K562 (cell line): ENCODE data around the gene DYNC2H1. TPM values are rescaled to one million over a fixed set of nuclear protein-coding genes. Genes with fewer than 3 reads are reported as not detected.

Source experiments
- ADNP ChIP-seq: fragments of 200-800 bp; sonication (Bioruptor generic); IDR thresholded peaks from 2 replicates; pipeline ENCODE4 v1.6.1; 2016; ENCODE audit warnings: missing genetic modification characterization, missing compliant biosample characterization
- CREB1 ChIP-seq, 2 experiments: sonication (generic) in 1 of 2; formaldehyde crosslinking in 1 of 2; IDR thresholded peaks; 2 replicates each; pipeline versions ENCODE4 v1.6.1 to v1.8.0; 2012 to 2022; ENCODE audit warnings: inconsistent platforms in 1 of 2, mild to moderate bottlenecking in 1 of 2, missing genetic modification reagents in 1 of 2, moderate library complexity in 1 of 2
- GTF2E2 ChIP-seq: fragments of 200-800 bp; sonication (Bioruptor generic); IDR thresholded peaks from 2 replicates; pipeline ENCODE4 v1.6.1; 2016; ENCODE audit warnings: missing genetic modification characterization, missing compliant biosample characterization
- GTF2F1 ChIP-seq: IDR thresholded peaks from 2 replicates; pipeline ENCODE4 v1.6.1; 2011; ENCODE audit warnings: low read depth, low read length, improper control_type of control experiment
- NR2C2 ChIP-seq, 2 experiments: fragments of 200-800 bp in 1 of 2; sonication (Bioruptor generic) in 1 of 2; sonication (generic) in 1 of 2; formaldehyde crosslinking in 1 of 2; IDR thresholded peaks; 2 replicates each; pipeline versions ENCODE4 v1.6.1 to v1.8.0; 2016 to 2022; ENCODE audit warnings: mild to moderate bottlenecking in 1 of 2, missing compliant biosample characterization in 1 of 2, missing genetic modification characterization in 1 of 2, missing genetic modification reagents in 1 of 2
- NR4A1 ChIP-seq, 2 experiments: fragments of 250-450 bp in 1 of 2; fragments of 450-650 bp in 1 of 2; sonication (Bioruptor Pico) in 1 of 2; IDR thresholded peaks; 2 replicates each; pipeline versions ENCODE4 v1.4.0 to v1.6.1; 2016 to 2020; ENCODE audit warnings: mild to moderate bottlenecking in 2 of 2, missing compliant biosample characterization in 1 of 2, missing genetic modification characterization in 1 of 2, moderate library complexity in 1 of 2
- PCBP1 ChIP-seq: fragments of 200-400 bp; formaldehyde crosslinking; IDR thresholded peaks from 2 replicates; pipeline ENCODE4 v1.6.1; 2018; ENCODE audit warnings: mild to moderate bottlenecking, low read depth, low read length; ENCODE audit not compliant: poor library complexity, severe bottlenecking
- RBBP5 ChIP-seq: fragments of 200-600 bp; sonication (generic); IDR thresholded peaks from 2 replicates; pipeline ENCODE4 v1.6.1; 2012; ENCODE audit warnings: borderline replicate concordance, mild to moderate bottlenecking, low read length, control low read depth, inconsistent platforms; ENCODE audit not compliant: insufficient read depth, poor library complexity, severe bottlenecking
- SAP30 ChIP-seq: fragments of 200-600 bp; sonication (generic); IDR thresholded peaks from 2 replicates; pipeline ENCODE4 v1.6.1; 2012; ENCODE audit warnings: borderline replicate concordance, low read depth, mild to moderate bottlenecking, moderate library complexity, low read length, control low read depth, inconsistent platforms; ENCODE audit not compliant: insufficient read depth, poor library complexity, severe bottlenecking
- SOX6 ChIP-seq: fragments of 450-650 bp; IDR thresholded peaks from 2 replicates; pipeline ENCODE4 v1.6.1; 2014; ENCODE audit warnings: mild to moderate bottlenecking
- TRIM24 ChIP-seq, 2 experiments: fragments of 450-650 bp; IDR thresholded peaks; 2 replicates each; pipeline ENCODE4 v1.6.1; 2016
- ZNF507 ChIP-seq: conservative IDR thresholded peaks from 2 replicates; pipeline ENCODE4 v1.6.1; 2017; ENCODE audit warnings: missing genetic modification characterization, missing compliant biosample characterization
- polyA plus RNA-seq, 8 experiments: library from polyadenylated mRNA; depleted of rRNA in 4 of 8; stranded (reverse) in 5 of 8; unstranded in 3 of 8; fragments of >200 nt; fragmentation: Nextera tagmentation in 2 of 8; fragmentation: Illumina TruSeq in 1 of 8; extraction: Ambion mirVana in 2 of 8; extraction: Trizol in 1 of 8; gene quantifications; 2 replicates each; pipeline versions ENCODE4 v1.2.1 to v1.2.3, GENCODE V29; 2011 to 2014; ENCODE audit warnings: inconsistent platforms in 1 of 8, missing spikeins in 1 of 8
- total RNA-seq, 7 experiments: library from RNA; depleted of rRNA in 6 of 7; stranded (reverse); fragments of >200 nt in 6 of 7; fragmentation: Illumina TruSeq in 2 of 7; extraction: Trizol in 2 of 7; gene quantifications; 2 replicates each; pipeline versions ENCODE4 v1.2.1 to v1.2.3, GENCODE V29; 2011 to 2021; ENCODE audit warnings: low replicate concordance in 1 of 7
- TF ChIP-seq, protein P1 (sequence below), 2 experiments: fragments of 150-350 bp in 1 of 2; IDR thresholded peaks; 2 replicates each; pipeline ENCODE4 v1.6.1; 2012 to 2016; ENCODE audit warnings: low read depth in 2 of 2, low read length in 2 of 2, mild to moderate bottlenecking in 1 of 2, moderate library complexity in 1 of 2
- TF ChIP-seq, protein P2 (sequence below), 2 experiments: fragments of 450-650 bp in 1 of 2; IDR thresholded peaks; 2 replicates each; pipeline ENCODE4 v1.6.1; 2011 to 2017; ENCODE audit warnings: low read depth in 2 of 2, antibody characterized with exemption in 1 of 2, borderline replicate concordance in 1 of 2, low read length in 1 of 2, mild to moderate bottlenecking in 1 of 2, mixed read lengths in 1 of 2; ENCODE audit not compliant: control insufficient read depth in 1 of 2
- TF ChIP-seq, protein P3 (sequence below), 2 experiments: IDR thresholded peaks; 2 replicates each; pipeline ENCODE4 v1.6.1; 2012; ENCODE audit warnings: improper control_type of control experiment in 2 of 2, low read depth in 2 of 2, low read length in 2 of 2, borderline replicate concordance in 1 of 2

Gene DYNC2H1
- total and polyA plus RNA-seq, 9 of the 15 experiments (the other 6 are each of a cell fraction or from before 2014, with no cell fraction given), result 0.08 to 0.64 (median 0.20) TPM

DNA sequence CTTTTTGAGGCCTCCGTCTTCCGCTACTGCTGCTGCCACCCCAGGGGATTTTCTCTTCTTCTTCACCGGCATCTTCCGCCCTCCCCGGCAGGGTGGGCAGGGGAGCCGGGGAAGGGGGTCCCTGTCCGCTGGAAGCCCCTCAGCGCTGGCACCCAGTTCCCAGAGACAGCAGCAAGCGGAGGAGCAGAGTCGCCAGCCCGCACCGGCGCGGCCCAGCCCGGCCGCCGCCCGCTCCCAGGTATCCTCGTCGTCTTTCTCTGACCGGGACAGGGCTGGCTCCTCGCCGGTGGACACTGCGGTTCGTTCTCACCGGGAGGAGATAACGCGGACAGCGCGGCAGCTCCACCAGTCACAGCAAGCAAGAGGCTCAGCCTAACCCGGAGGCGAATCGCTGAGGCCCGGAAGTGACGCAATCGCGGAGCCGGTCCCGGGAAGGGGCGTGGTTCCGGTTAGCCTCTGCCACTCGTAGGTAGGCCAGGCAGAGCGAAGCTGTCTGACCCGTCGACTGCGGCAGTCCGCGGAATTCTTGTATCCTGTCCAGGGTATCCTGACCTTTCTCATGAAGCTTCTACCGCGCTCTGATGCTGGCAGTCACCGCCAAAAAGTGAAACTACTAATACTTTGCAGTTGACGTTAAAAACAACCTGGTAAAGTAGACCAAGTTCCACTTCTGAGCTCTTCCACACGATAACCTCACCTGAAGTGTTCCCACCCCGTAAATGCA is 17.3 kb upstream of the DYNC2H1 start, which contains the start of gene DCUN1D5 (continued):
- TF ChIP-seq, protein P1, sequence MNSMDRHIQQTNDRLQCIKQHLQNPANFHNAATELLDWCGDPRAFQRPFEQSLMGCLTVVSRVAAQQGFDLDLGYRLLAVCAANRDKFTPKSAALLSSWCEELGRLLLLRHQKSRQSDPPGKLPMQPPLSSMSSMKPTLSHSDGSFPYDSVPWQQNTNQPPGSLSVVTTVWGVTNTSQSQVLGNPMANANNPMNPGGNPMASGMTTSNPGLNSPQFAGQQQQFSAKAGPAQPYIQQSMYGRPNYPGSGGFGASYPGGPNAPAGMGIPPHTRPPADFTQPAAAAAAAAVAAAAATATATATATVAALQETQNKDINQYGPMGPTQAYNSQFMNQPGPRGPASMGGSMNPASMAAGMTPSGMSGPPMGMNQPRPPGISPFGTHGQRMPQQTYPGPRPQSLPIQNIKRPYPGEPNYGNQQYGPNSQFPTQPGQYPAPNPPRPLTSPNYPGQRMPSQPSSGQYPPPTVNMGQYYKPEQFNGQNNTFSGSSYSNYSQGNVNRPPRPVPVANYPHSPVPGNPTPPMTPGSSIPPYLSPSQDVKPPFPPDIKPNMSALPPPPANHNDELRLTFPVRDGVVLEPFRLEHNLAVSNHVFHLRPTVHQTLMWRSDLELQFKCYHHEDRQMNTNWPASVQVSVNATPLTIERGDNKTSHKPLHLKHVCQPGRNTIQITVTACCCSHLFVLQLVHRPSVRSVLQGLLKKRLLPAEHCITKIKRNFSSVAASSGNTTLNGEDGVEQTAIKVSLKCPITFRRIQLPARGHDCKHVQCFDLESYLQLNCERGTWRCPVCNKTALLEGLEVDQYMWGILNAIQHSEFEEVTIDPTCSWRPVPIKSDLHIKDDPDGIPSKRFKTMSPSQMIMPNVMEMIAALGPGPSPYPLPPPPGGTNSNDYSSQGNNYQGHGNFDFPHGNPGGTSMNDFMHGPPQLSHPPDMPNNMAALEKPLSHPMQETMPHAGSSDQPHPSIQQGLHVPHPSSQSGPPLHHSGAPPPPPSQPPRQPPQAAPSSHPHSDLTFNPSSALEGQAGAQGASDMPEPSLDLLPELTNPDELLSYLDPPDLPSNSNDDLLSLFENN (IDR thresholded peaks at IDR 0.05; ENCODE audit: low read depth in 2 of 2, low read length in 2 of 2), result no peak
- TF ChIP-seq ZNF507 (tag) (no peak), CREB1 (IDR thresholded peaks at IDR 0.05) (peak; percentile 85), CREB1 (CRISPR knock-in tag; IDR thresholded peaks at IDR 0.05) (peak; percentile 93), GTF2F1 (peak; percentile 73; the same call in 1 of the 2 replicates), ADNP (no peak), RBBP5 (peak; percentile 97), TRIM24 (IDR thresholded peaks at IDR 0.05) (peak; percentile 10 to 63; a peak in 2 of 4 replicates), SOX6 (peak; percentile 21; the same call in 1 of the 2 replicates), NR4A1 (CRISPR knock-in tag; IDR thresholded peaks at IDR 0.05) (no peak), NR4A1 (tag; IDR thresholded peaks at IDR 0.05) (no peak), PCBP1 (peak; percentile 35), SAP30 (peak; percentile 32), GTF2E2 (tag) (peak; percentile 53), NR2C2 (CRISPR knock-in tag; IDR thresholded peaks at IDR 0.05) (peak; percentile 96), NR2C2 (tag; IDR thresholded peaks at IDR 0.05) (peak; percentile 99)
- TF ChIP-seq, protein P2, sequence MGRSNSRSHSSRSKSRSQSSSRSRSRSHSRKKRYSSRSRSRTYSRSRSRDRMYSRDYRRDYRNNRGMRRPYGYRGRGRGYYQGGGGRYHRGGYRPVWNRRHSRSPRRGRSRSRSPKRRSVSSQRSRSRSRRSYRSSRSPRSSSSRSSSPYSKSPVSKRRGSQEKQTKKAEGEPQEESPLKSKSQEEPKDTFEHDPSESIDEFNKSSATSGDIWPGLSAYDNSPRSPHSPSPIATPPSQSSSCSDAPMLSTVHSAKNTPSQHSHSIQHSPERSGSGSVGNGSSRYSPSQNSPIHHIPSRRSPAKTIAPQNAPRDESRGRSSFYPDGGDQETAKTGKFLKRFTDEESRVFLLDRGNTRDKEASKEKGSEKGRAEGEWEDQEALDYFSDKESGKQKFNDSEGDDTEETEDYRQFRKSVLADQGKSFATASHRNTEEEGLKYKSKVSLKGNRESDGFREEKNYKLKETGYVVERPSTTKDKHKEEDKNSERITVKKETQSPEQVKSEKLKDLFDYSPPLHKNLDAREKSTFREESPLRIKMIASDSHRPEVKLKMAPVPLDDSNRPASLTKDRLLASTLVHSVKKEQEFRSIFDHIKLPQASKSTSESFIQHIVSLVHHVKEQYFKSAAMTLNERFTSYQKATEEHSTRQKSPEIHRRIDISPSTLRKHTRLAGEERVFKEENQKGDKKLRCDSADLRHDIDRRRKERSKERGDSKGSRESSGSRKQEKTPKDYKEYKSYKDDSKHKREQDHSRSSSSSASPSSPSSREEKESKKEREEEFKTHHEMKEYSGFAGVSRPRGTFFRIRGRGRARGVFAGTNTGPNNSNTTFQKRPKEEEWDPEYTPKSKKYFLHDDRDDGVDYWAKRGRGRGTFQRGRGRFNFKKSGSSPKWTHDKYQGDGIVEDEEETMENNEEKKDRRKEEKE (IDR thresholded peaks at IDR 0.05; ENCODE audit: borderline replicate concordance in 1 of 2, control insufficient read depth in 1 of 2, low read depth in 2 of 2, low read length in 1 of 2), result 0 out of 4 replicates have a peak, but pooled peaks of 1 of the 2 experiments have one; percentile 42
- TF ChIP-seq, protein P3, sequence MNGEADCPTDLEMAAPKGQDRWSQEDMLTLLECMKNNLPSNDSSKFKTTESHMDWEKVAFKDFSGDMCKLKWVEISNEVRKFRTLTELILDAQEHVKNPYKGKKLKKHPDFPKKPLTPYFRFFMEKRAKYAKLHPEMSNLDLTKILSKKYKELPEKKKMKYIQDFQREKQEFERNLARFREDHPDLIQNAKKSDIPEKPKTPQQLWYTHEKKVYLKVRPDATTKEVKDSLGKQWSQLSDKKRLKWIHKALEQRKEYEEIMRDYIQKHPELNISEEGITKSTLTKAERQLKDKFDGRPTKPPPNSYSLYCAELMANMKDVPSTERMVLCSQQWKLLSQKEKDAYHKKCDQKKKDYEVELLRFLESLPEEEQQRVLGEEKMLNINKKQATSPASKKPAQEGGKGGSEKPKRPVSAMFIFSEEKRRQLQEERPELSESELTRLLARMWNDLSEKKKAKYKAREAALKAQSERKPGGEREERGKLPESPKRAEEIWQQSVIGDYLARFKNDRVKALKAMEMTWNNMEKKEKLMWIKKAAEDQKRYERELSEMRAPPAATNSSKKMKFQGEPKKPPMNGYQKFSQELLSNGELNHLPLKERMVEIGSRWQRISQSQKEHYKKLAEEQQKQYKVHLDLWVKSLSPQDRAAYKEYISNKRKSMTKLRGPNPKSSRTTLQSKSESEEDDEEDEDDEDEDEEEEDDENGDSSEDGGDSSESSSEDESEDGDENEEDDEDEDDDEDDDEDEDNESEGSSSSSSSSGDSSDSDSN (IDR thresholded peaks at IDR 0.05; ENCODE audit: borderline replicate concordance in 1 of 2, low read depth in 2 of 2, low read length in 2 of 2), result peak; percentile 60 to 94; a peak in 3 of 4 replicates
